IMR-90 (cell line): ENCODE measurements around the gene IGDCC3. TPM values are rescaled to one million over a fixed set of nuclear protein-coding genes. Genes with fewer than 3 reads are reported as not detected.

ENCODE experiments used
- ATAC-seq: fragments of 200-7000 bp; cut with Tn5 transposase; 2 replicates; pipeline ENCODE4 v1.9.1; 2020; ENCODE audit warnings: low read depth, mild to moderate bottlenecking, moderate library complexity
- BruUV-seq: library from RNA; stranded (reverse); fragments of 400-500 nt; replicated peaks from 2 replicates; lab custom pipeline; 2021; lab: Mats Ljungman, UMichigan
- CTCF ChIA-PET: fragments of 300-600 bp; formaldehyde crosslinking; extraction: SDS; loops from one replicate; lab custom pipeline; 2021; ENCODE audit warnings: antibody characterized with exemption; lab: Yijun Ruan, JAX
- POLR2A ChIA-PET: fragments of 300-600 bp; sonication (Branson Sonifier 250); formaldehyde crosslinking; loops from one replicate; lab custom pipeline; 2022; ENCODE audit warnings: antibody characterized with exemption; ENCODE audit not compliant: unreplicated experiment; lab: Charles Lee
- DNase-seq: peaks from one replicate; pipeline ENCODE4 v3.0.0; 2013
- H2AFZ ChIP-seq: replicated peaks from 2 replicates; pipeline ENCODE3; 2013; ENCODE audit warnings: low read length, mild to moderate bottlenecking; ENCODE audit not compliant: poor library complexity
- H2AK5ac ChIP-seq: 2 replicates; pipeline ENCODE4 v1.6.1; 2013; ENCODE audit warnings: low read depth, low read length, inconsistent platforms
- H2AK9ac ChIP-seq: replicated peaks from 2 replicates; pipeline ENCODE3; 2013; ENCODE audit warnings: mild to moderate bottlenecking, low read depth, low read length, moderate library complexity; ENCODE audit not compliant: poor library complexity
- H2BK120ac ChIP-seq: 2 replicates; pipeline ENCODE4 v1.6.1; 2013; ENCODE audit warnings: low read depth, low read length, inconsistent platforms
- H2BK15ac ChIP-seq: 3 replicates; pipeline ENCODE4 v1.6.1; 2013; ENCODE audit warnings: low read depth, low read length, inconsistent platforms
- H2BK20ac ChIP-seq: 2 replicates; pipeline ENCODE4 v1.6.1; 2013; ENCODE audit warnings: low read depth, mild to moderate bottlenecking, inconsistent platforms, low read length, moderate library complexity
- H2BK5ac ChIP-seq: 2 replicates; pipeline ENCODE4 v1.6.1; 2013; ENCODE audit warnings: mild to moderate bottlenecking, low read depth, low read length, inconsistent platforms; ENCODE audit not compliant: poor library complexity, severe bottlenecking
- H3K14ac ChIP-seq: replicated peaks from 2 replicates; pipeline ENCODE4 v1.6.1; 2013; ENCODE audit warnings: low read depth, low read length, inconsistent platforms
- H3K18ac ChIP-seq: 2 replicates; pipeline ENCODE4 v1.6.1; 2013; ENCODE audit warnings: low read depth, low read length, control low read depth
- H3K23ac ChIP-seq: 2 replicates; pipeline ENCODE4 v1.6.1; 2013; ENCODE audit warnings: low read depth, low read length, inconsistent platforms
- H3K27ac ChIP-seq: 2 replicates; pipeline ENCODE4 v1.5.1; 2013; ENCODE audit warnings: mild to moderate bottlenecking, control low read depth, low read length; ENCODE audit not compliant: insufficient read depth
- H3K27me3 ChIP-seq: 2 replicates; pipeline ENCODE4 v1.6.1; 2013; ENCODE audit warnings: low read length; ENCODE audit not compliant: control insufficient read depth, insufficient read depth
- H3K36me3 ChIP-seq: 2 replicates; pipeline ENCODE4 v1.6.1; 2013; ENCODE audit warnings: low read length, mixed read lengths; ENCODE audit not compliant: control insufficient read depth, insufficient read depth
- H3K4ac ChIP-seq: 2 replicates; pipeline ENCODE4 v1.6.1; 2013; ENCODE audit warnings: low read depth, low read length, inconsistent platforms
- H3K4me1 ChIP-seq: 2 replicates; pipeline ENCODE4 v1.6.1; 2013; ENCODE audit warnings: low read length, mixed read lengths; ENCODE audit not compliant: control insufficient read depth, insufficient read depth
- H3K4me2 ChIP-seq: 2 replicates; pipeline ENCODE4 v1.6.1; 2013; ENCODE audit warnings: low read depth, mild to moderate bottlenecking, control low read depth, low read length, moderate library complexity
- H3K4me3 ChIP-seq: 2 replicates; pipeline ENCODE4 v1.5.1; 2013; ENCODE audit warnings: low read depth, mild to moderate bottlenecking, control low read depth, low read length, moderate library complexity; ENCODE audit not compliant: insufficient read depth
- H3K56ac ChIP-seq: 2 replicates; pipeline ENCODE4 v1.6.1; 2013; ENCODE audit warnings: low read length, inconsistent platforms; ENCODE audit not compliant: insufficient read depth; ENCODE audit errors: extremely low read depth
- H3K79me1 ChIP-seq, 2 experiments: 2 replicates each; pipeline ENCODE4 v1.6.1; 2013; ENCODE audit warnings: low read length in 2 of 2, inconsistent platforms in 1 of 2, low read depth in 1 of 2
- H3K9ac ChIP-seq: 2 replicates; pipeline ENCODE4 v1.6.1; 2013; ENCODE audit warnings: low read depth, low read length, control low read depth
- H3K9me1 ChIP-seq: 2 replicates; pipeline ENCODE4 v1.6.1; 2013; ENCODE audit warnings: low read length, inconsistent platforms; ENCODE audit not compliant: insufficient read depth
- H3K9me3 ChIP-seq: 2 replicates; pipeline ENCODE4 v1.6.1; 2013; ENCODE audit warnings: low read length; ENCODE audit not compliant: control insufficient read depth, insufficient read depth
- H4K20me1 ChIP-seq: 2 replicates; pipeline ENCODE4 v1.6.1; 2013; ENCODE audit warnings: low read length, inconsistent platforms; ENCODE audit not compliant: insufficient read depth
- H4K5ac ChIP-seq: 2 replicates; pipeline ENCODE4 v1.6.1; 2013; ENCODE audit warnings: mild to moderate bottlenecking, low read depth, low read length, control low read depth
- H4K8ac ChIP-seq, 2 experiments: 2 replicates each; pipeline ENCODE4 v1.6.1; 2013; ENCODE audit warnings: low read depth in 2 of 2, low read length in 2 of 2, control low read depth in 1 of 2, inconsistent platforms in 1 of 2
- H4K91ac ChIP-seq: 2 replicates; pipeline ENCODE4 v1.6.1; 2013; ENCODE audit warnings: low read depth, low read length, inconsistent platforms; ENCODE audit not compliant: insufficient read depth
- BHLHE40 ChIP-seq: fragments of 150-350 bp; IDR thresholded peaks from 2 replicates; pipeline ENCODE4 v1.6.1; 2016; ENCODE audit warnings: mild to moderate bottlenecking, low read depth, low read length
- CEBPB ChIP-seq: IDR thresholded peaks from 2 replicates; pipeline ENCODE4 v1.6.1; 2012; ENCODE audit warnings: low read depth, low read length, improper control_type of control experiment
- CHD1 ChIP-seq: IDR thresholded peaks from 2 replicates; pipeline ENCODE4 v1.6.1; 2012; ENCODE audit warnings: low read depth, low read length, improper control_type of control experiment
- CTCF ChIP-seq: conservative IDR thresholded peaks from 2 replicates; pipeline ENCODE4 v1.5.1; 2012; ENCODE audit warnings: mild to moderate bottlenecking, low read depth, low read length, improper control_type of control experiment
- ELK1 ChIP-seq: fragments of 150-350 bp; IDR thresholded peaks from 2 replicates; pipeline ENCODE4 v1.6.1; 2016; ENCODE audit warnings: low read depth, mild to moderate bottlenecking, low read length, moderate library complexity, borderline replicate concordance
- FOS ChIP-seq: fragments of 150-350 bp; IDR thresholded peaks from 2 replicates; pipeline ENCODE4 v1.6.1; 2016; ENCODE audit warnings: low read depth, low read length
- MXI1 ChIP-seq: IDR thresholded peaks from 2 replicates; pipeline ENCODE4 v1.6.1; 2012; ENCODE audit warnings: low read depth, mild to moderate bottlenecking, low read length, moderate library complexity, borderline replicate concordance
- NFE2L2 ChIP-seq: fragments of 150-350 bp; IDR thresholded peaks from 2 replicates; pipeline ENCODE4 v1.6.1; 2016; ENCODE audit warnings: low read depth, mild to moderate bottlenecking, low read length
- POLR2A ChIP-seq: IDR thresholded peaks from 2 replicates; pipeline ENCODE4 v1.6.1; 2012; ENCODE audit warnings: mild to moderate bottlenecking, low read depth, low read length
- RAD21 ChIP-seq: IDR thresholded peaks from 2 replicates; pipeline ENCODE4 v1.6.1; 2012; ENCODE audit warnings: low read length, improper control_type of control experiment
- RCOR1 ChIP-seq: IDR thresholded peaks from 2 replicates; pipeline ENCODE4 v1.6.1; 2012; ENCODE audit warnings: mild to moderate bottlenecking, low read length, improper control_type of control experiment; ENCODE audit not compliant: insufficient replicate concordance
- SMC3 ChIP-seq: fragments of 150-350 bp; IDR thresholded peaks from 2 replicates; pipeline ENCODE4 v1.6.1; 2016; ENCODE audit warnings: low read depth, mild to moderate bottlenecking, antibody characterized with exemption, low read length, moderate library complexity
- USF2 ChIP-seq: fragments of 150-350 bp; IDR thresholded peaks from 2 replicates; pipeline ENCODE4 v1.6.1; 2017; ENCODE audit warnings: mild to moderate bottlenecking, antibody characterized with exemption, low read length, low read depth
- WGBS, 2 experiments: methylation state at CpG; one replicate each; pipeline versions ENCODE4 v1.1.5 to v1.1.7; 2013; ENCODE audit warnings: missing lambda C conversion rate in 2 of 2; ENCODE audit not compliant: insufficient read length in 1 of 2; ENCODE audit errors: extremely low coverage in 2 of 2; 5-methylcytosine and 5-hydroxymethylcytosine counted together
- dilution Hi-C: fragments of 300-500 bp; cut with HindIII; formaldehyde crosslinking; loops from one replicate; pipeline ENCODE4 v1.14.3; 2018; ENCODE audit warnings: low sequenced_read_pairs; ENCODE audit not compliant: unreplicated experiment
- in situ Hi-C: fragments of 300-500 bp; cut with MboI; formaldehyde crosslinking; loops from 3 replicates; pipeline ENCODE4 v1.14.3; 2019; ENCODE audit warnings: low sequenced_read_pairs, inconsistent platforms, mixed read lengths
- intact Hi-C: fragments of 100-400 bp; cut with micrococcal nuclease; formaldehyde crosslinking; loops from 2 replicates; pipeline ENCODE4 v1.10.0; 2022
- polyA plus RNA-seq, 3 experiments: library from polyadenylated mRNA; depleted of rRNA; stranded (reverse); fragments of >200 nt; gene quantifications; 2 replicates each; pipeline ENCODE4 v1.2.3, GENCODE V29; 2012; ENCODE audit warnings: low replicate concordance in 1 of 3
- total RNA-seq: library from RNA; depleted of rRNA; stranded (reverse); fragments of >200 nt; gene quantifications from 2 replicates; pipeline ENCODE4 v1.2.3, GENCODE V29; 2012

IGDCC3 gene
- total and polyA plus RNA-seq, 2 of the 4 experiments (the other 2 are of a cell fraction), result 0.18 to 0.19 TPM

- POLR2A ChIA-PET, result no interaction called here
- Histone ChIP-seq H3K9me1 (no peaks in the 10 kb centered on the region; the same call in 1 of the 2 replicates), H3K9me3 (no peaks in the 10 kb centered on the region), H3K9ac (no peak overlapping the region), H3K18ac (no peak overlapping the region), H2AFZ (no peak overlapping the region), H3K56ac (no peak overlapping the region), H3K4me3 (no peak overlapping the region), H2BK5ac (no peak overlapping the region), H2AK5ac (no peak overlapping the region), H4K20me1 (no peaks in the 10 kb centered on the region), H3K14ac (no peak overlapping the region), H3K79me1 (no peaks in the 10 kb centered on the region), H2AK9ac (no peak overlapping the region), H4K5ac (no peak overlapping the region), H3K4me1 (no peaks in the 10 kb centered on the region), H3K4ac (no peak overlapping the region), H3K27ac (no peak overlapping the region), H4K8ac (no peak overlapping the region), H2BK20ac (no peak overlapping the region), H3K36me3 (peaks cover 3% of the 10 kb centered on the region; the same call in 1 of the 2 replicates), H2BK120ac (no peak overlapping the region), H4K91ac (no peak overlapping the region), H3K23ac (no peak overlapping the region), H2BK15ac (no peak overlapping the region), H3K27me3 (peaks cover 33% of the 10 kb centered on the region), H3K4me2 (no peak overlapping the region)
- CTCF ChIA-PET, result no interaction called here
- dilution Hi-C loops, result no loop called here
- in situ Hi-C loops, result no loop called here
- ATAC-seq (no peak), DNase-seq (no peak)
- intact Hi-C loops, result no loop called here
- no TSS peak for BruUV-seq
- WGBS, 2 experiments, result no CpG with 5 or more reads among the region's 10 CpGs
- no peak for TF ChIP-seq BHLHE40
- no peak for TF ChIP-seq CHD1
- TF ChIP-seq FOS, result no peak
- no peak for TF ChIP-seq MXI1
- TF ChIP-seq USF2, result no peak
- no peak for TF ChIP-seq POLR2A
- no peak for TF ChIP-seq CEBPB
- no peak for TF ChIP-seq ELK1
- TF ChIP-seq NFE2L2, result no peak
- no peak for TF ChIP-seq RCOR1
- no peak for TF ChIP-seq RAD21
- no peak for TF ChIP-seq SMC3
- TF ChIP-seq CTCF, result no peak
Observed at GRCh38 chr15:65391732-65392131, 13.9 kb upstream of the IGDCC3 start.
